Activated CD4-positive, alpha-beta T cell treated with anti-CD3 and anti-CD28 coated beads for 36 hours (primary cell): ENCODE measurements around the gene RAPGEF1. TPM values are rescaled to one million over a fixed set of nuclear protein-coding genes. Genes with fewer than 3 reads are reported as not detected.
"Not testable (repeated sequence)": the region's sequence is repeated elsewhere in the genome, so short reads cannot be mapped to it uniquely, and the experiment has no call there.

Experiments
- ATAC-seq: fragments of 200-7000 bp; cut with Tn5 transposase; one replicate; pipeline ENCODE4 v1.10.0; 2021; ENCODE audit warnings: mild to moderate bottlenecking, moderate library complexity
- CTCF ChIA-PET: fragments of 350-600 bp; sonication (Branson Sonifier 250); formaldehyde crosslinking; loops from one replicate; lab custom pipeline; 2021; ENCODE audit warnings: antibody characterized with exemption; lab: Charles Lee
- POLR2A ChIA-PET: fragments of 350-600 bp; sonication (Branson Sonifier 250); formaldehyde crosslinking; loops from one replicate; lab custom pipeline; 2021; ENCODE audit warnings: antibody characterized with exemption, inconsistent platforms; lab: Charles Lee
- DNase-seq: peaks from one replicate; pipeline ENCODE4 v3.0.0-alpha.2; 2020
- H3K27ac Mint-ChIP-seq: one replicate; pipeline ENCODE4 v1.8.0; 2021; ENCODE audit warnings: mixed read lengths
- H3K27me3 Mint-ChIP-seq: one replicate; pipeline ENCODE4 v1.8.0; 2021; ENCODE audit warnings: mixed read lengths
- H3K36me3 Mint-ChIP-seq: one replicate; pipeline ENCODE4 v1.8.0; 2021; ENCODE audit warnings: low read depth, mixed read lengths
- H3K4me1 Mint-ChIP-seq: one replicate; pipeline ENCODE4 v1.8.0; 2021; ENCODE audit warnings: mixed read lengths
- H3K4me3 Mint-ChIP-seq: one replicate; pipeline ENCODE4 v1.8.0; 2021; ENCODE audit warnings: mild to moderate bottlenecking, moderate library complexity, mixed read lengths
- H3K9me3 Mint-ChIP-seq: one replicate; pipeline ENCODE4 v1.8.0; 2021; ENCODE audit warnings: low read depth, mixed read lengths
- intact Hi-C, 2 experiments: fragments of 100-400 bp; cut with DNase I in 1 of 2; cut with micrococcal nuclease in 1 of 2; formaldehyde crosslinking; loops; one replicate each; pipeline versions ENCODE4 v1.14.2 to v1.15.1; 2022 to 2024; cut with DNase I, micrococcal nuclease
- total RNA-seq, 2 experiments: library from RNA; stranded (reverse); gene quantifications; one replicate each; pipeline ENCODE4 v1.2.3, GENCODE V29; 2021

RAPGEF1 gene
- total RNA-seq, 2 experiments from 2014 or later = 86.7 to 108 TPM

- intact Hi-C loops = no loop called here
- H3K27me3 Mint-ChIP-seq = no peaks in the 10 kb centered on the region
- ChIA-PET POLR2A (interaction anchor here (0.7 kb wide), 1 partner anchor 17 kb away, joined by 3 read pairs; no protein-coding TSS in a partner anchor), CTCF (interaction anchor here (0.7 to 2.0 kb wide), 9 partner anchors 12 to 100 kb away, joined by 3 to 5 read pairs (median 3); no protein-coding TSS in a partner anchor)
- peaks cover 84% of the 10 kb centered on the region for H3K4me1 Mint-ChIP-seq
- ATAC-seq (no peak), DNase-seq (no peak)
- H3K27ac Mint-ChIP-seq = no peak overlapping the region
- no peaks in the 10 kb centered on the region for H3K9me3 Mint-ChIP-seq
- peaks cover 3% of the 10 kb centered on the region for H3K36me3 Mint-ChIP-seq
- no peak overlapping the region for H3K4me3 Mint-ChIP-seq
These were observed 47.8 kb downstream of the RAPGEF1 start for GRCh38 chr9:131691969-131692611.

DNA sequence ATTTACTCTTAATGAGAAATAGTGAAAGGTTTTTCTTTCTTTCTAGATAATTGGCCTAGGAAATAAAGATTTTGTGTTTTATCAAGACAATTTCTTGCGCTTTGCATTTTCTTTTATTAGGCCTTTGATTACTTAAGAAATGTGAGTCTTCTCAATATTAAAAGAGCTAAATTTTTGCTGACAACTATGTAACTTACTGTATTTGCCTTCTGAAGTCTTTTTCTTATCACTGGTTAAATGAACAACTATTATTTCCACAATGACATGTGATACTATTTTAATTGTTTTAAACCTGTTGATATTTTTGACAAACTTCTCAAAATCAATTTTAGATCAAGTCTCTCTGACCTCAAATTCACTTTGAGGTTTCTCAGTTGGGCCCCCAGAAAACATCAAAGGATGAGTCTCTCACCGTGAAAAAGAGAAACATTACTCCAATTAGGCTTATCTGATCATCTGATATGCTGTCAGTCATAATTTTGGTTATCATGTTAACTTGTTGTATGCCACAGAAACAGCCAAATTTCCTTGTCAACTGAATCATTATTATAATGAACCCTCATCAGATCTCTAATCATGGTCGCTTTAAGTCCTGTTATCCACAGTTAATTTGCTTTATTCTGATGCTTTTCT is 48.8 kb downstream of the RAPGEF1 start:
- Mint-ChIP-seq H3K27ac (peak overlapping the region; percentile 40), H3K9me3 (no peaks in the 10 kb centered on the region), H3K36me3 (peaks cover 3% of the 10 kb centered on the region), H3K4me3 (no peak overlapping the region), H3K27me3 (no peaks in the 10 kb centered on the region), H3K4me1 (peaks cover 85% of the 10 kb centered on the region)
- POLR2A ChIA-PET = interaction anchor here (0.7 kb wide), 1 partner anchor 33 kb away, joined by 3 read pairs; no protein-coding TSS in a partner anchor
- DNase-seq (no peak), ATAC-seq (no peak)
- CTCF ChIA-PET = interaction anchor here (1.0 to 2.0 kb wide), 5 partner anchors 12 to 50 kb away, joined by 3 to 5 read pairs (median 3); no protein-coding TSS in a partner anchor
- intact Hi-C loops = no loop called here

- ATAC-seq (peak; percentile 36), DNase-seq (no peak)
- Mint-ChIP-seq H3K9me3 (no peaks in the 10 kb centered on the region), H3K4me1 (peaks cover 83% of the 10 kb centered on the region), H3K36me3 (no peaks in the 10 kb centered on the region), H3K27ac (no peak overlapping the region), H3K4me3 (no peak overlapping the region), H3K27me3 (no peaks in the 10 kb centered on the region)
- intact Hi-C loops = no loop called here
- ChIA-PET CTCF (interaction anchor here (0.6 to 1.8 kb wide), 3 partner anchors 11 to 41 kb away, joined by 3 to 4 read pairs (median 3); no protein-coding TSS in a partner anchor), POLR2A (interaction anchor here (0.7 kb wide), 1 partner anchor 33 kb away, joined by 3 read pairs; no protein-coding TSS in a partner anchor)
These were observed 49.4 kb downstream of the RAPGEF1 start for GRCh38 chr9:131690462-131690861.

- Mint-ChIP-seq H3K36me3 (peaks cover 3% of the 10 kb centered on the region), H3K27ac (no peak overlapping the region)
These were observed 51.5 kb downstream of the RAPGEF1 start for GRCh38 chr9:131688377-131688776.

DNA sequence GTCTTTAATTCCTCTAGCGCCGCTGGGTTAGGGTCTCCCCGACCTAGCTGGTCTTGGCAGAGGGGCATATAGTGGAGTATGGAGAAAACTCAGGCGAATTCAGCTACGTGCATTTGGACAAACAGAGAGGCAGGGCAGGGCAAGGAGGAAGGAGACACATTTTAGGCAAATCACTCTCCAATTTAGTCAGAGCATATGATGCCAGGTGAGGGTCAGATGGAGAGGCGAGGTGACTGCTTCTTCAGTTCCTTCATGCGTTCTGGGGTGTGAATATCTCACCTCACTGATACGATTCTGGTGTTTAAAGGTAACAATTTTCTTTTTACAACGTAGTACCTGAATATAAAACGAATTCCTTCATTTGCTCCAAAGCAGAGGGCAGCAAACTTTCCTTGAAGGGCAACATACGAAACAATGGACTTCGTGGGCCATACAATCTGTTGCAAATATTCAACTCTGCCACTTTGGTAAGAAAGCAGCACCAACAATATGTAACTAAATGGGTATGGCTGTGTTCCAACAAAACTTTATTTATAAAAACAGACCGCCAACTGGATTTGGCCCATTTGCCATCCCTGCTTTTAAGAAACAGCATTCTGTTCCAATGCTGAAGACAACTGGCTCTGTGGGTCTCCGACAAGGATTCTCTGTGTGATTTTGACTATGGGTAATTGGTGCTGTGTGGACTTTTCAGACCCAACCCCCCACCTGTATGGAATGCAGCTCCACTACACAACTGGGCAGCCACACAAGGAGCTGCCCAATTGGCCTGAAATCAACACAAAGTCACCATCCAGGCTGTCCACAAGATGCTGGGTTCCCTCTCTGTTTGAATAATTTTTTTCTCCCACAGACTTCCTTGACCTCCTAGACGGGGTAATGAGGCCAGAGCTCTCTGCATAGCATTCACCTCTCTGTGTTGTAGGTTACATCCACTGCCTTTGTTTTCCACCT is 53.8 kb downstream of the RAPGEF1 start:
- Mint-ChIP-seq H3K4me3 (no peak overlapping the region), H3K27me3 (no peaks in the 10 kb centered on the region), H3K27ac (no peak overlapping the region), H3K4me1 (peaks cover 70% of the 10 kb centered on the region), H3K9me3 (no peaks in the 10 kb centered on the region), H3K36me3 (peaks cover 3% of the 10 kb centered on the region)
- ChIA-PET CTCF (no interaction called here), POLR2A (no interaction called here)
- intact Hi-C loops = no loop called here
- no peak for DNase-seq
- ATAC-seq = no peak

More at GRCh38 chr9:131688377-131688776, 51.5 kb downstream of the RAPGEF1 start:
- DNase-seq (no peak), ATAC-seq (no peak)
- ChIA-PET CTCF (interaction anchor here (1.1 to 1.4 kb wide), 3 partner anchors 9 to 411 kb away, joined by 3 to 4 read pairs (median 4); no protein-coding TSS in a partner anchor), POLR2A (no interaction called here)
- H3K9me3 Mint-ChIP-seq = no peaks in the 10 kb centered on the region
- intact Hi-C loops = no loop called here
- no peak overlapping the region for H3K4me3 Mint-ChIP-seq
- H3K27me3 Mint-ChIP-seq = no peaks in the 10 kb centered on the region
- peaks cover 78% of the 10 kb centered on the region for H3K4me1 Mint-ChIP-seq

DNA sequence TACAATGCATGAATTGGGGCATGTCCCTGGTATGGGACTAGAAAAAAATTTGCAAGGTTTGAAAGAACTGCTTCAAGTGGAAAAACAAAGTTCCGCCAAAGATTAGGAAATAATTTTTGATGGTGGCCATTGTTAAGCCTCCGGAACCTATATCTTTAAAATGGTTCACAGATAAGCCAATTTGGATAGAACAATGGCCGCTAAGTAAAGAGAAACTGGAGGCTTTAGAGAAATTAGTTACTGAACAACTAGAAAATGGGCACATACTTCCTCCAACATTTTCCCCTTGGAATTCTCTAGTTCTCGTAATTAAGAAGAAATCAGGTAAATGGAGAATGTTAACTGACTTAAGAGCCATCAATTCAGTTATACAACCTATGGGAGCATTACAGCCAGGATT is 56.8 kb downstream of the RAPGEF1 start:
- H3K27ac Mint-ChIP-seq, DNase-seq, H3K36me3 Mint-ChIP-seq, POLR2A ChIA-PET, H3K9me3 Mint-ChIP-seq, H3K27me3 Mint-ChIP-seq, ATAC-seq, H3K4me3 Mint-ChIP-seq, intact Hi-C loops: not testable (repeated sequence)
- H3K4me1 Mint-ChIP-seq = peaks cover 79% of the 10 kb centered on the region
- CTCF ChIA-PET = interaction anchor here (1.2 kb wide), 1 partner anchor 42 kb away, joined by 3 read pairs; no protein-coding TSS in a partner anchor

- no peak overlapping the region for H3K27ac Mint-ChIP-seq
These were observed 57.6 kb downstream of the RAPGEF1 start for GRCh38 chr9:131682261-131682660.

GRCh38 chr9:131681826-131682225 is 58.0 kb downstream of the RAPGEF1 start:
- ATAC-seq, H3K4me3 Mint-ChIP-seq, H3K27me3 Mint-ChIP-seq, POLR2A ChIA-PET, DNase-seq, H3K27ac Mint-ChIP-seq, H3K36me3 Mint-ChIP-seq, intact Hi-C loops, H3K9me3 Mint-ChIP-seq: not testable (repeated sequence)
- CTCF ChIA-PET = interaction anchor here (1.2 to 1.6 kb wide), 5 partner anchors 13 to 64 kb away, joined by 3 to 4 read pairs (median 3); no protein-coding TSS in a partner anchor
- peaks cover 80% of the 10 kb centered on the region for H3K4me1 Mint-ChIP-seq

More at GRCh38 chr9:131682261-131682660, 57.6 kb downstream of the RAPGEF1 start:
- ChIA-PET CTCF (interaction anchor here (1.2 to 1.6 kb wide), 5 partner anchors 14 to 63 kb away, joined by 3 to 4 read pairs (median 3); no protein-coding TSS in a partner anchor), POLR2A (no interaction called here)
- ATAC-seq (no peak), DNase-seq (no peak)
- Mint-ChIP-seq H3K4me1 (peaks cover 79% of the 10 kb centered on the region), H3K36me3 (peaks cover 3% of the 10 kb centered on the region), H3K27me3 (no peaks in the 10 kb centered on the region), H3K9me3 (no peaks in the 10 kb centered on the region), H3K4me3 (no peak overlapping the region)
- intact Hi-C loops = no loop called here

- intact Hi-C loops, H3K4me3 Mint-ChIP-seq, ATAC-seq, DNase-seq, H3K27me3 Mint-ChIP-seq, H3K9me3 Mint-ChIP-seq, H3K27ac Mint-ChIP-seq, H3K36me3 Mint-ChIP-seq, POLR2A ChIA-PET: not testable (repeated sequence)
- CTCF ChIA-PET = interaction anchor here (1.3 to 4.5 kb wide), 4 partner anchors 13 to 65 kb away, joined by 3 to 23 read pairs (median 4); partner anchors contain the start of gene RAPGEF1
- peaks cover 83% of the 10 kb centered on the region for H3K4me1 Mint-ChIP-seq
These were observed 58.8 kb downstream of the RAPGEF1 start for GRCh38 chr9:131681108-131681507.

GRCh38 chr9:131679261-131680020 is 60.4 kb downstream of the RAPGEF1 start:
- ChIA-PET CTCF (interaction anchor here (0.6 to 4.5 kb wide), 10 partner anchors 10 to 64 kb away, joined by 3 to 23 read pairs (median 4); partner anchors contain the start of gene RAPGEF1), POLR2A (interaction anchor here (0.6 to 3.6 kb wide), 7 partner anchors 10 to 177 kb away, joined by 3 to 27 read pairs (median 5); no protein-coding TSS in a partner anchor)
- H3K27ac Mint-ChIP-seq = peak overlapping the region; percentile 68
- DNase-seq (no peak), ATAC-seq (no peak)
- H3K9me3 Mint-ChIP-seq = no peaks in the 10 kb centered on the region
- H3K27me3 Mint-ChIP-seq = no peaks in the 10 kb centered on the region
- H3K36me3 Mint-ChIP-seq = peaks cover 6% of the 10 kb centered on the region
- no peak overlapping the region for H3K4me3 Mint-ChIP-seq
- intact Hi-C loops = loop anchor here in 1 of 2 experiments (2.0 kb wide), 2 partner anchors 37 to 49 kb away; no protein-coding TSS in a partner anchor
- H3K4me1 Mint-ChIP-seq = peaks cover 92% of the 10 kb centered on the region
